IPS-18c (cell line): ENCODE results near the gene PPIL1.

ENCODE experiments used
- H3K4me3 ChIP-seq: 2 replicates; pipeline ENCODE4 v1.7.0; 2013; ENCODE audit warnings: low read depth, mild to moderate bottlenecking, low read length, moderate library complexity; ENCODE audit not compliant: insufficient read depth
- H3K9me3 ChIP-seq: one replicate; pipeline ENCODE4 v1.6.1; 2013; ENCODE audit warnings: mild to moderate bottlenecking, low read length, moderate library complexity; ENCODE audit not compliant: control insufficient read depth, insufficient read depth

Gene PPIL1

DNA sequence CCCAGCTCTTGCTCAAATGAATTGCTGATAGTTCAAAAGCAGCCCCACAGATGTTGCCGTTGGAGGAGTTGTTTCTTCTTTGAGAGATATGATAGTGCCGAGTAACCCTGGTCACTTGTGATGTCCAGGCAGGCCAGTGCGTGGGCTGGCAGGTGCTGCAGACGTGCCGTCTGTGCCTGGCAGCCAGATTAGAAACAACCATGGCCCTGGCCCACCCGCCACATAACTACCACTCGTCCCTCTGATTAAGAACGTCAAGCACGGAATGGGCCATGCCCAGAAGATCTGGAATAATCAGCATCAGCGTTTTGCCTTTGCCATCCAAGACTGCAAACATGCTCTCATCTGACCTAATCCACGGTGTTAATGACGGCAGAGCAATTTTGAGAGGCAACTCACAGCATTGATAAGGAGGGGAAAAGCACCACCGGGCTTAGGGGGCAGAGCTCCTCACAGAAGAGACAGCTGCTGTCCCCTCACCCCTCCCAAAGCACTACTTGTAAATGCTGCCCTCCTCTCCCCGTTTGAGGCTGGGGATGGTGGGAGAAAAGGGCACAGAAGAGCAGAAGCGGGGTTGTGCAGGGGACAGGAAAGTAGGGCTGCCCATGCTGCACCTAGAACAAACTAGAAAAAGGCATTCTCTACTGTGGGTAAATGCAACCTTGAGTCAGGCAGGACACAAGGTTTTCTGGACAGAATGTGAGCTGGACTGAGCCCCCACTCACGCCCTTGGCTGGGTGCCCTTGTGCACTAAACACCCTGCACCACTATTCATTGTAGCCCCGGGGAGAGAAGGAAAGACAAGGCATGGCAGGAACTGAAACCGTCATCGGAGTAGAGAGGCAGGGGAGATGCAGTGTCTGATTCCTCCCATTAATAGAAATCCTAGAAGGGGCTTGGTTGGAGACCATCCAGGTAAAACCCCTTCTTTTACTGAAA, 30.1 kb downstream of the PPIL1 start:
- H3K9me3 ChIP-seq, result peaks cover 2% of the 10 kb centered on the region
- H3K4me3 ChIP-seq, result no peak overlapping the region

GRCh38 chr6:36843170-36843569, 31.4 kb downstream of the PPIL1 start:
- Histone ChIP-seq H3K4me3 (no peak overlapping the region), H3K9me3 (peaks cover 2% of the 10 kb centered on the region)

- Histone ChIP-seq H3K4me3 (no peak overlapping the region), H3K9me3 (peaks cover 4% of the 10 kb centered on the region)
Observed at GRCh38 chr6:36841756-36842155, 32.8 kb downstream of the PPIL1 start.

DNA sequence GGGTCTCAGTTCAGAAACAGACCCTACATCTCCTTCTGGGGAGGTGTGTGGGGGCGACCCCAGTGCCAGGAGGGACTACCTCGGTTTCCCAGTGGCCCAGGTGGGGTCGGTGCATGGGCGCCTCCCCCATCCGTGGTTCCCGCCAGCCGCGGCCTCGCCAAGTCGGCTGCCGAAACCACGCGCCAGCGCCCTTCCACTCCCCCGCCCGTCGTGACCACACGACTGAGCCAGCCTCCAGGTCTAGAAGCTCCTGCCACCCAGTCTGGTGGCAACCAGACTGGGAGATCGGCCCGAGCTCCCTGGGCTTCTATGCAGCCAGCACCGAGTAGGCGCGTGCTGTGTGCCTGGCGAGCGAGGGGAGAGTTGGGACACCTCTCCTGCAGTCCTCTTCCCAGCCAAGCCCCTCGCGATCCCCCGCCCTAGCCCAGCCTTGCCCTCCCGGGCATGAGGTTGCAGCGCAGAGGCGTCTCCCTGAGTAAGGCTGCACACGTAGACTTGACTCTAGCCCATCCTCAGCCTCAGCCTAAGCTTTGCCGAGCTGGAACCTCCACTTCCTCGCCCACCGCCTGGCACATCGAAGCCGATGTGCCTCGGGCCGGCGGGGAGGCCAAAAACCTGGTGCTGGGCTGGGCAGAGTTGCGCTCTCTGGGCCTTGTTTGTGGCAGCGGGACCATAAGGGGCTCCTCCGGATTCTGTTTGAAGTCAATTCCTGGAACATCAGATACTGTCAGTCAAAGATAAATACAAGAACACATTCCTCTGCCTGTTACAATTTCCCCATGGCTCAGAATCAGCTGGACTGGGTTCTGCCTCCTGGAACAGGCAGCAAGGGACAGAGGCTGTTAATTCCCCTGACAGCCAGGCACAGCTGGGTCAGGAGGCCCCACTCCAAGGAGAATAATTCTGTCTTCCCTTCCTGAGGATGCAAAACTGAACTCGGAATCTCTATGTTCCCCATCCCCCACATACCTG, 33.9 kb downstream of the PPIL1 start:
- Histone ChIP-seq H3K9me3 (peaks cover 4% of the 10 kb centered on the region), H3K4me3 (peak overlapping the region; percentile 62)

GRCh38 chr6:36839749-36840431, 34.7 kb downstream of the PPIL1 start:
- H3K9me3 ChIP-seq, result peaks cover 4% of the 10 kb centered on the region
- peak overlapping the region; percentile 62 for H3K4me3 ChIP-seq

DNA sequence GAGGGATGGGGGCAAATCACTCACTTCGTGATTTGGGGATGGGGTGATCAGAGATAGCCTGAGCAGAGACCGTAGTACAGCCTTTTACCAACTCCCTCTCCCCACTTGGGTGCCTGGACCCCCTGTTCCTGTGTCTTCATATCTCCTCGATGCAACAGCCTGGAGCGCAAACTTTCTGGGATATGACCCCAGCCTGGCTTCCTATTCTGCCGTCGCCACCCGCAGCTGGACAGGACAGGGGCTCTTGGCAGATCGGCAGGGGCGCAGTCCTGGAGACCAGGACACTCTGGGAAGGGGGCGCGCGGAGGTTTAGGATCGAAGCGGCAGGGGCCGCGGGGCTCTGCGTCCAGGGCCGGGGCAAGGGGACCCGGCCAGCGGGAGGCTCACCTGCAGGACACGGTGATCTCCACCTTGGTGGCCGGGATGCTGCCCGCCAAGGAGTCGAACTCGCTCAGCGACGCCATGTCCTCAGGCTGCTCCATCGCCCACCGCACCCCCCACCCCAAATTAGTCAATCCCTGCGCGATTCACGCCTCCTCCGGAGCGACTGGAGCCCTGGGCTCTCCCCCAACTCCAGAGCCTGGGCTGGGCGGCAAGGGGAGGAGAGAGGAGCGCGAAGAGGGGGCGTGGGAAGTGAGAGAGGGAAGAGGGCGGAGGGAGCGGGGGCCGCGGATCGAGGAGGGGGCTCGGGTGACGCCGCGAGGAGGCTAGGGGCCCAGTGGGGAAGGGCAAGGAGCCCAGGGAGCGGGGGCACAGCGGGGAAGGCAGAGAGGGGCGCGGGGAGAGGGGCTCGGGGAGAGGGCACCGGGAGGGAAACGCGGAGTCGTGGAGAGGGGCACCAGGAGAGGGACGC, 35.5 kb downstream of the PPIL1 start, which contains the start of gene CPNE5:
CPNE5 (minus strand) TSS at position 549 of the 853 bp plus-strand sequence; CDS start at position 482, 67 bp downstream.
- Histone ChIP-seq H3K4me3 (peak within 1 kb of the TSS; percentile 62), H3K9me3 (peaks cover 4% of the 10 kb centered on the region)

- H3K9me3 ChIP-seq, result peaks cover 4% of the 10 kb centered on the region
- H3K4me3 ChIP-seq, result no peak overlapping the region
Observed at GRCh38 chr6:36837686-36838085, 36.9 kb downstream of the PPIL1 start.

DNA sequence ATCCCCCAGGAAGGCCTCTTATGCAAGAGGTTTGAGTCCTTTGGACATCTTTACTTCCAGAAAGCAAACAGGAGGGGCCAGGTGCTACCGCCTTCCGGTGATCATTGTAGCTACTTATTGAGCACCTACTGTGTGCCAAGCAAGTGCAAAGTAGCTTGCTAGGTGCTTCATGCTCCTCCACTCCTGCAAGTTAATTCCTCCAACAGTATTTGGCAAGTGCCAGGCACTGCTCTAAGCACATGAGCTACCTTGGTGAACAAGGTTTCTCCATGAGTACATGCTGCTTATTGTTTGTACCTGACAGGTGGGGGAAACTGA, 37.6 kb downstream of the PPIL1 start:
- no peak overlapping the region for H3K4me3 ChIP-seq
- H3K9me3 ChIP-seq, result peaks cover 4% of the 10 kb centered on the region

- Histone ChIP-seq H3K4me3 (no peak overlapping the region), H3K9me3 (peaks cover 4% of the 10 kb centered on the region)
Observed at GRCh38 chr6:36836111-36837021, 38.2 kb downstream of the PPIL1 start.

DNA sequence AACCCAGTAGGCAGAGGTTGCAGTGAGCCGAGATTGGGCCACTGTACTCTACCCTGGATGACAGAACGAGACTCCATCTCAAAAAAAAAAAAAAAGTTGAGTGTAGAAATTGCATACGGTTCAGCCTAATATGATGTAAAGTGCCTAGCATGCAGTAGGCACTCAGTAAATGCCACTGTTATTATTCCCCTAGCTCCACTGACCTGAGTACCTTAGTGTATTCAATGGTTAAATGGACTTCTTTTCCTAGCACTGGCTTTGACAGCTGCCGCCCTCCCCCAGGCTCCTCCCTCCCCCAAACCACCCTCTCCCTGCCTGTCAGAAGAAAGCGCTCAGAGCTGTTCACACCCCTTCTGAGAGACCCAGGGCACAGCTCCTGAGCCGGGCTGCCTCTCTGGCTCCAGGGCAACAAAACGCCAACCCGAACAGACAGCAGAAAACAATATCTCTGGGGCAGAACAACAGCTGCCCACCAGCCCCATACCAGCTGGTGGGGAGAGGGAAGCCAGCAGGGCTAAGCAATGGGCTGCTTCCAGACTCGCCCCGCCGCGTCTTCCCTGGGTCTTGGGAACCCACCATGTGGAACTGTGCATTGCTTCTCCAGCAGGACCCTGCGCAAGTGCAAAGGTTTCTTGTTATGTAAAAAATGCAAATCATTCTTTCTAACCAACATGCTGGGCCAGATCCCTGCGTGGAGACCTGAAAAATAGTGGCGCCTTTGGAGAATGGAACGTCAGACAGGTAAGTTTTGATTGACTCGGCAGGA, 39.8 kb downstream of the PPIL1 start:
- H3K4me3 ChIP-seq, result peak overlapping the region; percentile 16
- H3K9me3 ChIP-seq, result peaks cover 2% of the 10 kb centered on the region

GRCh38 chr6:36833182-36833789, 41.3 kb downstream of the PPIL1 start:
- H3K9me3 ChIP-seq, result peaks cover 2% of the 10 kb centered on the region
- H3K4me3 ChIP-seq, result no peak overlapping the region

- no peaks in the 10 kb centered on the region for H3K9me3 ChIP-seq
Observed at GRCh38 chr6:36832313-36832712, 42.3 kb downstream of the PPIL1 start.

DNA sequence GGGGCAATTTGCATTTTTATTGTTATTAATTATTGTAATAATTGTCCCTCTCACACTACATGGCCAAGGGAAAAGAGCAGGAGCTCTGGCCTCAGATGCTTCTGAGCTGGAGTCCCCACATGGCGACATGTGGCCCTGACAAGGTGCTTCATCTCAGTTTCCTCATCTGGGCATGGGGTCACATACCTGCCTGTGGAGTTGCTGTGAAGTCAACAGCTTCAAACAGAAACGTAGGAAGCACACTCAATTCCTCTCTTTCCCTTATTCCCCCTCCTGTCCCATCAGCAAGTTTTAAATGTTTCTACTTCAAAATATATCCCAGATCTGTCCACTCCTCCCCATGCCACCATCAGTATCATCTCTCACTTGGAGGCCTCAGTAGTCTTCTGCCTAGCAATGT, 44.0 kb downstream of the PPIL1 start:
- Histone ChIP-seq H3K4me3 (no peak overlapping the region), H3K9me3 (no peaks in the 10 kb centered on the region)

More at GRCh38 chr6:36832313-36832712, 42.3 kb downstream of the PPIL1 start:
- H3K4me3 ChIP-seq, result no peak overlapping the region

GRCh38 chr6:36829919-36830544, 44.6 kb downstream of the PPIL1 start:
- Histone ChIP-seq H3K9me3 (no peaks in the 10 kb centered on the region), H3K4me3 (no peak overlapping the region)
